Measurements from ENCODE around the gene SSR1. TPM values are rescaled to one million over a fixed set of nuclear protein-coding genes. Genes with fewer than 3 reads are reported as not detected.

SSR1 gene
- total RNA-seq, 4 donors from 2014 or later, result 44.5 to 85.6 (median 64.2) TPM

GRCh38 chr6:7240351-7240750, 72.6 kb downstream of the SSR1 start:
- TF ChIP-seq CTCF (IDR thresholded peaks at IDR 0.05; ENCODE audit: low read depth), result no peak

GRCh38 chr6:7239590-7239948, 73.4 kb downstream of the SSR1 start:
- no peak for TF ChIP-seq CTCF (IDR thresholded peaks at IDR 0.05; ENCODE audit: low read depth)

- no peak for TF ChIP-seq CTCF (IDR thresholded peaks at IDR 0.05; ENCODE audit: low read depth)
Measured at GRCh38 chr6:7238900-7239589, 74.0 kb downstream of the SSR1 start.

- no peak for TF ChIP-seq CTCF (IDR thresholded peaks at IDR 0.05; ENCODE audit: low read depth)
Measured at GRCh38 chr6:7238526-7238899, 74.5 kb downstream of the SSR1 start.

- no peak for TF ChIP-seq CTCF (IDR thresholded peaks at IDR 0.05; ENCODE audit: low read depth)
Measured at GRCh38 chr6:7237653-7238188, 75.3 kb downstream of the SSR1 start.

- no peak for TF ChIP-seq CTCF (IDR thresholded peaks at IDR 0.05; ENCODE audit: low read depth)
Measured at GRCh38 chr6:7236306-7237209, 76.4 kb downstream of the SSR1 start.

GRCh38 chr6:7235712-7236305, 77.2 kb downstream of the SSR1 start:
- TF ChIP-seq CTCF (IDR thresholded peaks at IDR 0.05; ENCODE audit: low read depth), result no peak

Measured in subcutaneous adipose tissue (tissue), 4 donors.